IPS-18c (cell line): ENCODE measurements around the gene LILRB2.
"Not testable (repeated sequence)": the region's sequence is repeated elsewhere in the genome, so short reads cannot be mapped to it uniquely, and the experiment has no call there.

ENCODE experiments used
- H3K4me3 ChIP-seq: 2 replicates; pipeline ENCODE4 v1.7.0; 2013; ENCODE audit warnings: low read depth, mild to moderate bottlenecking, low read length, moderate library complexity; ENCODE audit not compliant: insufficient read depth
- H3K9me3 ChIP-seq: one replicate; pipeline ENCODE4 v1.6.1; 2013; ENCODE audit warnings: mild to moderate bottlenecking, low read length, moderate library complexity; ENCODE audit not compliant: control insufficient read depth, insufficient read depth

LILRB2 gene

GRCh38 chr19:54280025-54280424, 885 bp downstream of the LILRB2 start:
- H3K4me3 ChIP-seq, H3K9me3 ChIP-seq: not testable (repeated sequence)

- H3K9me3 ChIP-seq = no peaks in the 10 kb centered on the region
- H3K4me3 ChIP-seq = no peak overlapping the region
Observed at GRCh38 chr19:54279406-54279962, 1.4 kb downstream of the LILRB2 start.

GRCh38 chr19:54278571-54279195, 2.2 kb downstream of the LILRB2 start:
- H3K9me3 ChIP-seq, H3K4me3 ChIP-seq: not testable (repeated sequence)

- H3K4me3 ChIP-seq, H3K9me3 ChIP-seq: not testable (repeated sequence)
Observed at GRCh38 chr19:54278056-54278455, 2.9 kb downstream of the LILRB2 start.

GRCh38 chr19:54277111-54277615, 3.7 kb downstream of the LILRB2 start:
- H3K4me3 ChIP-seq = not testable (repeated sequence)

GRCh38 chr19:54275951-54276350, 5.0 kb downstream of the LILRB2 start:
- no peaks in the 10 kb centered on the region for H3K9me3 ChIP-seq
- H3K4me3 ChIP-seq = no peak overlapping the region

More at GRCh38 chr19:54277111-54277615, 3.7 kb downstream of the LILRB2 start:
- H3K9me3 ChIP-seq = not testable (repeated sequence)

- not testable (repeated sequence) for H3K4me3 ChIP-seq, H3K9me3 ChIP-seq
Observed at GRCh38 chr19:54274516-54274915, 6.4 kb downstream of the LILRB2 start.

- Histone ChIP-seq H3K4me3 (no peak overlapping the region), H3K9me3 (no peaks in the 10 kb centered on the region)
Observed at GRCh38 chr19:54273821-54274220, 7.1 kb downstream of the LILRB2 start.

GRCh38 chr19:54272181-54272580, 8.7 kb downstream of the LILRB2 start:
- not testable (repeated sequence) for H3K4me3 ChIP-seq, H3K9me3 ChIP-seq

- not testable (repeated sequence) for H3K4me3 ChIP-seq, H3K9me3 ChIP-seq
Observed at GRCh38 chr19:54271587-54271986, 9.3 kb downstream of the LILRB2 start.

- Histone ChIP-seq H3K9me3 (no peaks in the 10 kb centered on the region), H3K4me3 (no peak overlapping the region)
Observed at GRCh38 chr19:54271106-54271505, 9.8 kb downstream of the LILRB2 start.

GRCh38 chr19:54268936-54269335, 12.0 kb downstream of the LILRB2 start:
- no peaks in the 10 kb centered on the region for H3K9me3 ChIP-seq
- H3K4me3 ChIP-seq = no peak overlapping the region

- H3K4me3 ChIP-seq = no peak overlapping the region
- no peaks in the 10 kb centered on the region for H3K9me3 ChIP-seq
Observed at GRCh38 chr19:54266133-54266532, 14.8 kb downstream of the LILRB2 start.

GRCh38 chr19:54262470-54262869, 18.4 kb downstream of the LILRB2 start:
- H3K4me3 ChIP-seq = no peak overlapping the region
- no peaks in the 10 kb centered on the region for H3K9me3 ChIP-seq

GRCh38 chr19:54262066-54262465, 18.8 kb downstream of the LILRB2 start:
- Histone ChIP-seq H3K9me3 (no peaks in the 10 kb centered on the region), H3K4me3 (no peak overlapping the region)

- Histone ChIP-seq H3K4me3 (no peak within 1 kb of the TSS), H3K9me3 (no peaks in the 10 kb centered on the region)
Observed at GRCh38 chr19:54257116-54257480, 23.8 kb downstream of the LILRB2 start, which contains the start of gene LILRB5. TSS of gene LILRB5 (minus strand) at chr19:54257273. CDS start at chr19:54257193, 80 bp downstream.

- no peaks in the 10 kb centered on the region for H3K9me3 ChIP-seq
Observed at GRCh38 chr19:54256250-54257115, 24.4 kb downstream of the LILRB2 start.

More at GRCh38 chr19:54256250-54257115, 24.4 kb downstream of the LILRB2 start:
- no peak overlapping the region for H3K4me3 ChIP-seq
